Spleen (tissue), 13 donors: ENCODE data around the gene TYW3. TPM values are rescaled to one million over a fixed set of nuclear protein-coding genes. Genes with fewer than 3 reads are reported as not detected.

Experiments used
- DNase-seq: peaks from one replicate; pipeline ENCODE4 v3.0.0-alpha.2; 2020
- H3K27ac ChIP-seq, 8 donors: fragments of 200-600 bp; sonication (generic) in 7 of 8; 1 replicate in 4 of 8; 2 replicates in 4 of 8; pipeline versions ENCODE4 v1.5.0 to v1.8.0; 2016 to 2021; ENCODE audit warnings: inconsistent platforms in 4 of 8, mild to moderate bottlenecking in 4 of 8, moderate library complexity in 1 of 8
- H3K27me3 ChIP-seq, 7 donors: fragments of 200-600 bp; sonication (generic) in 6 of 7; replicated peaks in 1 of 7; 1 replicate in 4 of 7; 2 replicates in 3 of 7; pipeline versions ENCODE4 v1.5.0 to v1.8.0; 2016 to 2021; ENCODE audit warnings: inconsistent platforms in 3 of 7, mild to moderate bottlenecking in 1 of 7
- H3K36me3 ChIP-seq, 6 donors: fragments of 200-600 bp; sonication (generic) in 5 of 6; 1 replicate in 4 of 6; 2 replicates in 2 of 6; pipeline versions ENCODE4 v1.5.0 to v1.8.0; 2016 to 2021; ENCODE audit warnings: inconsistent platforms in 2 of 6
- H3K4me1 ChIP-seq, 6 donors: fragments of 200-600 bp; sonication (generic) in 5 of 6; 1 replicate in 3 of 6; 2 replicates in 3 of 6; pipeline versions ENCODE4 v1.5.0 to v1.8.0; 2016 to 2021; ENCODE audit warnings: inconsistent platforms in 3 of 6
- H3K4me3 ChIP-seq, 8 donors: fragments of 200-600 bp; sonication (generic) in 7 of 8; 1 replicate in 4 of 8; 2 replicates in 4 of 8; pipeline versions ENCODE4 v1.5.0 to v1.8.0; 2016 to 2021; ENCODE audit warnings: inconsistent platforms in 4 of 8, mild to moderate bottlenecking in 4 of 8, moderate library complexity in 2 of 8
- H3K9me3 ChIP-seq, 8 donors: fragments of 200-600 bp; sonication (generic) in 7 of 8; 1 replicate in 4 of 8; 2 replicates in 4 of 8; pipeline versions ENCODE4 v1.5.0 to v1.8.0; 2016 to 2021; ENCODE audit warnings: inconsistent platforms in 4 of 8
- POLR2A ChIP-seq, 3 donors: fragments of 450-650 bp; IDR thresholded peaks; one replicate each; pipeline ENCODE4 v1.5.1; 2017; ENCODE audit warnings: antibody characterized with exemption in 3 of 3, mild to moderate bottlenecking in 1 of 3
- POLR2AphosphoS5 ChIP-seq, 3 donors: sonication (generic); formaldehyde crosslinking; IDR thresholded peaks; one replicate each; pipeline ENCODE4 v1.5.1; 2017; ENCODE audit warnings: antibody characterized with exemption in 3 of 3
- WGBS, 5 donors: extraction: QIAGEN DNeasy Blood & Tissue Kit in 3 of 5; methylation state at CpG; one replicate each; pipeline versions ENCODE4 v1.1.5 to v1.1.7; 2013 to 2018; 5-methylcytosine and 5-hydroxymethylcytosine counted together
- intact Hi-C: fragments of 100-400 bp; cut with DNase I; formaldehyde crosslinking; loops from one replicate; pipeline ENCODE4 v1.15.0; 2023; ENCODE audit warnings: low total_unique reads
- long read RNA-seq, 2 donors: transcript quantifications; one replicate each; lab custom pipeline, GENCODE V29; 2026
- polyA plus RNA-seq, 3 donors: library from polyadenylated mRNA; stranded (reverse); fragments of 200-250 nt; gene quantifications; one replicate each; pipeline ENCODE4 v1.2.1, GENCODE V29; 2013
- total RNA-seq, 7 donors: library from RNA; depleted of rRNA in 3 of 7; stranded (reverse); fragments of >200 nt in 3 of 7; fragmentation: NEBNext Ultra II Directional in 4 of 7; extraction: Animal tissue kit (Norgen Biotek cat#: 25700) in 4 of 7; gene quantifications; one replicate each; pipeline versions ENCODE4 v1.1.0 to v1.2.1, GENCODE V29; 2016 to 2021
- TF ChIP-seq, protein P1 (sequence below), 11 experiments: fragments of 200-600 bp in 7 of 11; fragments of 450-650 bp in 4 of 11; sonication (generic) in 4 of 11; IDR thresholded peaks in 8 of 11; conservative IDR thresholded peaks in 3 of 11; 1 replicate in 7 of 11; 2 replicates in 4 of 11; pipeline versions ENCODE4 v1.4.0 to v1.8.0; 2016 to 2021; ENCODE audit warnings: antibody characterized with exemption in 11 of 11, inconsistent platforms in 4 of 11, mild to moderate bottlenecking in 1 of 11
- donor health status: healthy with polysubstance abuse.
- donor health status: DM: no; HTN: no; CAD: no; lungs with moderate emphysema.
- donor health status: DM: no; HTN: no; CAD: no.
- donor health status: Bipolar disorder and iron deficiency.
- donor health status: healthy.
- donor health status: DM: no; HTN: no; CAD: no.
- donor health status: DM: yes; HTN: yes; CAD: no.

TYW3 gene, protein sequence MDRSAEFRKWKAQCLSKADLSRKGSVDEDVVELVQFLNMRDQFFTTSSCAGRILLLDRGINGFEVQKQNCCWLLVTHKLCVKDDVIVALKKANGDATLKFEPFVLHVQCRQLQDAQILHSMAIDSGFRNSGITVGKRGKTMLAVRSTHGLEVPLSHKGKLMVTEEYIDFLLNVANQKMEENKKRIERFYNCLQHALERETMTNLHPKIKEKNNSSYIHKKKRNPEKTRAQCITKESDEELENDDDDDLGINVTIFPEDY
- total RNA-seq (10 to 100 TPM; 11.5 to 19.2 (median 17.8) TPM), polyA plus RNA-seq (10 to 100 TPM; 13.7 to 16.1 (median 15.2) TPM)
- long read RNA-seq, donor 1, transcript TYW3-201 (6 exons, 3,430 nt): major isoform, 7 of 8 reads
- long read RNA-seq, donor 1, partial matches to known transcripts: 0 of 8 reads
- long read RNA-seq, donor 1, other reads (novel, unspliced or antisense): 0 of 8 reads
- long read RNA-seq, donor 2, transcript TYW3-201 (6 exons, 3,430 nt): major isoform, 6 of 7 reads
- long read RNA-seq, donor 2, partial matches to known transcripts: 0 of 7 reads
- long read RNA-seq, donor 2, other reads (novel, unspliced or antisense): 0 of 7 reads

DNA sequence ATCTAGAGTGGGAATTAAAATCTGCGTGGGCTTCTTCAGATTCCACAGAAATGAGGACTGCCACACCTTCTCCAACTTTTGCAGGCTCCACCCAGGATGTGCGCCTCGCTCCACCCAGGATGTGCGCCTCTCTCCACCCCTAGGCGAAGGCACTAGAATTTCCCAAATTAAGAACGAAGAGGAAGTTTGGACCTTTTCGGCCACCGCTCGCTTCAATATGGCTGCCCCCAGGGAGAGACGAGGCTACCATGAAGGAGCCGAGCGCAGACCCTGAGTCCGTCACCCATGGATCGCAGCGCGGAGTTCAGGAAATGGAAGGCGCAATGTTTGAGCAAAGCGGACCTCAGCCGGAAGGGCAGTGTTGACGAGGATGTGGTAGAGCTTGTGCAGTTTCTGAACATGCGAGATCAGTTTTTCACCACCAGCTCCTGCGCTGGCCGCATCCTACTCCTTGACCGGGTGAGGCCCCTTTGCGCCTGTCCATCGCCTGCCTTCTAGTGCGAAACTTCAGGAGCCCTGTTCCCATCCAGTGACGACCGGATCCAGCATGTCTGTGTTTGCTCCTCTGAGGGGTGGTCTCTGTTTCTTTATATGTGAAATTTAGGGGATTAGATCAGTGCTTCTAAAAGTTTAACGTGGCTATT, at the start of gene TYW3, which contains the start of gene CRYZ:
TSS of gene TYW3 (plus strand) at position 193 of the 644 bp plus-strand sequence. CDS start at position 286, 93 bp downstream.
TSS of gene CRYZ (minus strand) at position 91 of the 644 bp plus-strand sequence. CDS start 8,229 bp downstream, outside the sequence.
- intact Hi-C loops: no loop called here
- H3K36me3 ChIP-seq: peaks cover 0 to 25% (median 14%) of the 10 kb centered on the region in 6 donors
- WGBS, 5 donors: 0 to 21% (median 1%) methylated on average over 29 to 30 of the region's 30 CpGs
- H3K4me3 ChIP-seq: peak within 1 kb of the TSS; percentile 60 to 80 (median 75)
- peak; percentile 94 for DNase-seq
- no peaks in the 10 kb centered on the region for H3K9me3 ChIP-seq
- no peaks in the 10 kb centered on the region for H3K27me3 ChIP-seq
- TF ChIP-seq, protein P1, sequence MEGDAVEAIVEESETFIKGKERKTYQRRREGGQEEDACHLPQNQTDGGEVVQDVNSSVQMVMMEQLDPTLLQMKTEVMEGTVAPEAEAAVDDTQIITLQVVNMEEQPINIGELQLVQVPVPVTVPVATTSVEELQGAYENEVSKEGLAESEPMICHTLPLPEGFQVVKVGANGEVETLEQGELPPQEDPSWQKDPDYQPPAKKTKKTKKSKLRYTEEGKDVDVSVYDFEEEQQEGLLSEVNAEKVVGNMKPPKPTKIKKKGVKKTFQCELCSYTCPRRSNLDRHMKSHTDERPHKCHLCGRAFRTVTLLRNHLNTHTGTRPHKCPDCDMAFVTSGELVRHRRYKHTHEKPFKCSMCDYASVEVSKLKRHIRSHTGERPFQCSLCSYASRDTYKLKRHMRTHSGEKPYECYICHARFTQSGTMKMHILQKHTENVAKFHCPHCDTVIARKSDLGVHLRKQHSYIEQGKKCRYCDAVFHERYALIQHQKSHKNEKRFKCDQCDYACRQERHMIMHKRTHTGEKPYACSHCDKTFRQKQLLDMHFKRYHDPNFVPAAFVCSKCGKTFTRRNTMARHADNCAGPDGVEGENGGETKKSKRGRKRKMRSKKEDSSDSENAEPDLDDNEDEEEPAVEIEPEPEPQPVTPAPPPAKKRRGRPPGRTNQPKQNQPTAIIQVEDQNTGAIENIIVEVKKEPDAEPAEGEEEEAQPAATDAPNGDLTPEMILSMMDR (IDR thresholded peaks at IDR 0.05 in 8 of 11, conservative IDR thresholded peaks at IDR 0.05 in 3 of 11): peak in 3 of 11 experiments; percentile 17 to 32 (median 20)
- TF ChIP-seq POLR2A (IDR thresholded peaks at IDR 0.05) (no peak), POLR2AphosphoS5 (IDR thresholded peaks at IDR 0.05) (peak; percentile 83 to 92 (median 91))
- H3K4me1 ChIP-seq: peaks cover 8 to 58% (median 41%) of the 10 kb centered on the region in 6 donors
- H3K27ac ChIP-seq: peak within 1 kb of the TSS; percentile 80 to 93 (median 91)

DNA sequence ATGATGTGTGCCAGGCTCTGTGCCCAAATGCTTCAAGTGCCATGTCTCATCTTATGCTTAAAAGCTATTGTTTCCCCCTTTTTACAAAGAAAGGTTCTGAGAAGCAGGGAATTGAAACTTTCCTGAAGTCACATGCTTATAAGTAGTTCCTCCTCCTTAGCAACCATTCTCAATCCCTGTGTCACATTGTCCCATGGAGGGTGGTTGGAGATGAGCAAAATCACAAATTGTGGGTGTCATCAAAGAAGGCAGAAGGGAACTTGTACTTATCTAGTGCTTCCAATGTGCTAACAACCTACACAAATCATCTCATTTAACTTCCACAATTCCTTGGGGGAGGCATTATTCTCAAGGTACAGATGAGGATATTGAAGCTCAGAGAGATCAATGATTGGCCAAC, 49.3 kb upstream of the TYW3 start:
- H3K9me3 ChIP-seq: no peaks in the 10 kb centered on the region
- H3K4me3 ChIP-seq: no peak overlapping the region
- DNase-seq: no peak
- no peak overlapping the region for H3K27ac ChIP-seq
- H3K36me3 ChIP-seq: no peaks in the 10 kb centered on the region
- intact Hi-C loops: no loop called here
- no peaks in the 10 kb centered on the region for H3K4me1 ChIP-seq
- no peak for TF ChIP-seq POLR2A (IDR thresholded peaks at IDR 0.05)
- TF ChIP-seq POLR2AphosphoS5 (IDR thresholded peaks at IDR 0.05): no peak
- TF ChIP-seq, protein P1 (IDR thresholded peaks at IDR 0.05 in 8 of 11, conservative IDR thresholded peaks at IDR 0.05 in 3 of 11): no peak
- H3K27me3 ChIP-seq: no peaks in the 10 kb centered on the region

DNA sequence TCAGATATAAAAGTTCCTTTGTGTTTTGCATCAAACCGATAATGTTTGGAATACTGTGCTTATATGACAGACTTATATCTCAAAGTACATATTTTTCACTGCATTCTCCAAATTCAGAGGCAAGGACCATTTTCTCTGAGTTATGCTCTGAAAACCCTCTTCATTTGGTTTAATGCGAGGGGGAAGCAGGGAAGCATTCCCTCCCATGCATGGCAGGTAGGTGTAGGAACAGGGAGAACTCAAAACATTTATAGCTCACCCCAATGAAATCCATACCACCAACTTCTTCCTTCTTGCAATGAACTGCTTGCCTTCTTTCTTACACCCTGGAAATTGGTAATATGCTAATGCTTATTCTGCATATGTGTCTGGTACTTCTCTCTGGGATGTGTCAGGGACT, 48.7 kb upstream of the TYW3 start:
- H3K9me3 ChIP-seq: no peaks in the 10 kb centered on the region
- no peak for DNase-seq
- H3K36me3 ChIP-seq: no peaks in the 10 kb centered on the region
- WGBS, 5 donors: 85 to 100% (median 94%) methylated on average over 2 of the region's 2 CpGs
- no peak overlapping the region for H3K27ac ChIP-seq
- no peak for TF ChIP-seq POLR2AphosphoS5 (IDR thresholded peaks at IDR 0.05)
- no peak for TF ChIP-seq POLR2A (IDR thresholded peaks at IDR 0.05)
- no peaks in the 10 kb centered on the region for H3K4me1 ChIP-seq
- no peaks in the 10 kb centered on the region for H3K27me3 ChIP-seq
- H3K4me3 ChIP-seq: no peak overlapping the region
- intact Hi-C loops: no loop called here

DNA sequence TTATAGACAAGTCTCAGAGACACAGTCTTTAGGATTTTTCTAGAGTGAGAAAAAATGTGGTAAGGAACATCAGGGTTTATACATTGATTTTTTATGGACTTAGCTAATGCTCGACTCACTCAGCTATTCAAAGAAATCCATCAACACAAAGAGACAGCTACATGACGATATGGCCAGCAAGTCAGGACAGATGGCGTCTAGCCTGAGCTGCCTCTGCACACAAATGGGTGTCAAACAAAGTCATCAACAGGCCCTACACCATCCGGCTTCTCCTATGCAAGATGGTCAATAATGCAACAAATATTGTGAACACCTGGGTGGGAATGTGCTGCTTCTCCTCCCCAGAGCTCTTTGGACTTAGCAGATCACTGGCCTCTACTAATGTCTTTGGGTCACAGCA, 46.0 kb upstream of the TYW3 start:
- Histone ChIP-seq H3K4me1 (peaks cover 0 to 5% (median 0%) of the 10 kb centered on the region in 6 donors), H3K27me3 (no peaks in the 10 kb centered on the region), H3K9me3 (no peaks in the 10 kb centered on the region), H3K36me3 (no peaks in the 10 kb centered on the region), H3K4me3 (no peak overlapping the region), H3K27ac (no peak overlapping the region)
- WGBS, 5 donors: 84 to 94% (median 88%) methylated on average over 4 of the region's 4 CpGs
- DNase-seq: no peak
- intact Hi-C loops: no loop called here
- TF ChIP-seq, protein P1 (IDR thresholded peaks at IDR 0.05 in 8 of 11, conservative IDR thresholded peaks at IDR 0.05 in 3 of 11): no peak
- TF ChIP-seq POLR2AphosphoS5 (IDR thresholded peaks at IDR 0.05) (no peak), POLR2A (IDR thresholded peaks at IDR 0.05) (no peak)
